Mammary epithelial cell (primary cell): ENCODE measurements around the gene CKB.

ENCODE experiments used
- EZH2 ChIP-seq: IDR thresholded peaks from 2 replicates; pipeline ENCODE4 v1.6.1; 2012; ENCODE audit warnings: low read length, inconsistent platforms, borderline replicate concordance
- TF ChIP-seq, protein P1 (sequence below), 2 donors: IDR thresholded peaks in 1 of 2; conservative IDR thresholded peaks in 1 of 2; 2 replicates each; pipeline ENCODE4 v1.5.1; 2011 to 2012; ENCODE audit warnings: inconsistent platforms in 2 of 2, low read length in 2 of 2, mild to moderate bottlenecking in 2 of 2, control low read depth in 1 of 2, low read depth in 1 of 2; ENCODE audit not compliant: insufficient read depth in 1 of 2; ENCODE audit errors: extremely low read depth in 1 of 2

DNA sequence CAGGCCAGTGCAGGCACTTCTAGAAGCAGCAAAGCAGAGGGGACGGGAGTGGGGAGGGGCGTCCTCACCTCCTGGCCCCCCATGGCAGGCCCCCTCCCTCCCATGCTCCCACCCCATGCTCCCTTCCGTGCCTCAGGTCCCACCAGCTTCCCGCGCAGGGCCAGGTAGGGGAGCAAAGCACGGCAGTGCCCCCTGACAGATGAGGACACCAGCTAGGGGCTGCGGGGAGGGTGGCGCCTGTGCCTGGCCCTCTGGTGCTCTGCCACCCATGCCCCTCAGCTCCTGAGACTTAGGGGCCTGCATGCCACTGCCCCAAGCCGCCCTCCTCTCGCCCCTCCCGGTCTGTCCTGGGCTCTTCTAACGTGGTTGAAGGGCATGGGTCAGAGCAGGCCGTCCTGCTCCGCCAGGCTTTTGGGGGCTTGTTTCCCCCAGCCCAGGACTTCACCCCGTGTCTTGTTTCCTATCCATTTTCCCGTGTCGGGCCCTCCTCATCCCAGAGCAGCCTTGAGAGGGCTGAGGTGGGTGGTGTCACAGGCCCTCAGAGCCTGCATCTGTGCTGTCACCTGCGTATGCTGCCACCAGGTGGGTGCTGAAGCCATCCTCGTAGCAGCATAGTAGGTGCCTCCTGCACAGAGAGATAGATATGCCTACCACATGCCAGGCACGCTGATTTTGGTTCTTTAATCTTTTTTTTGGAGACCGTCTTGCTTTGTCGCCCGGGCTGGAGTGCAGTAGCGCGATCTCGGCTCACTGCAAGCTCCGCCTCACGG is 16.6 kb upstream of the CKB start:
- TF ChIP-seq, protein P1, sequence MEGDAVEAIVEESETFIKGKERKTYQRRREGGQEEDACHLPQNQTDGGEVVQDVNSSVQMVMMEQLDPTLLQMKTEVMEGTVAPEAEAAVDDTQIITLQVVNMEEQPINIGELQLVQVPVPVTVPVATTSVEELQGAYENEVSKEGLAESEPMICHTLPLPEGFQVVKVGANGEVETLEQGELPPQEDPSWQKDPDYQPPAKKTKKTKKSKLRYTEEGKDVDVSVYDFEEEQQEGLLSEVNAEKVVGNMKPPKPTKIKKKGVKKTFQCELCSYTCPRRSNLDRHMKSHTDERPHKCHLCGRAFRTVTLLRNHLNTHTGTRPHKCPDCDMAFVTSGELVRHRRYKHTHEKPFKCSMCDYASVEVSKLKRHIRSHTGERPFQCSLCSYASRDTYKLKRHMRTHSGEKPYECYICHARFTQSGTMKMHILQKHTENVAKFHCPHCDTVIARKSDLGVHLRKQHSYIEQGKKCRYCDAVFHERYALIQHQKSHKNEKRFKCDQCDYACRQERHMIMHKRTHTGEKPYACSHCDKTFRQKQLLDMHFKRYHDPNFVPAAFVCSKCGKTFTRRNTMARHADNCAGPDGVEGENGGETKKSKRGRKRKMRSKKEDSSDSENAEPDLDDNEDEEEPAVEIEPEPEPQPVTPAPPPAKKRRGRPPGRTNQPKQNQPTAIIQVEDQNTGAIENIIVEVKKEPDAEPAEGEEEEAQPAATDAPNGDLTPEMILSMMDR (conservative IDR thresholded peaks at IDR 0.05 in 1 of 2, IDR thresholded peaks at IDR 0.05 in 1 of 2; ENCODE audit: extremely low read depth in 1 of 2, insufficient read depth in 1 of 2, low read depth in 1 of 2, low read length in 2 of 2): no peak
- TF ChIP-seq EZH2: no peak
